Central memory CD8-positive, alpha-beta T cell (primary cell): ENCODE data around the gene DHCR7.
A peak's percentile ranks its signal among the peaks of the same experiment; 100 is the strongest.

Experiments used
- ATAC-seq: fragments of 150-1000 bp; cut with Tn5 transposase; replicated peaks from 2 replicates; pipeline ENCODE4 v1.10.0; 2022; ENCODE audit warnings: mild to moderate bottlenecking, moderate FRiP score, moderate number of reproducible peaks; ENCODE audit not compliant: poor library complexity, severe bottlenecking; ENCODE audit errors: extremely low read depth
- DNase-seq, 2 donors: peaks; one replicate each; pipeline ENCODE4 v3.0.0; 2021; ENCODE audit warnings: low spot score in 2 of 2
- H3K27ac Mint-ChIP-seq: one replicate; pipeline ENCODE4 v1.8.0; 2022; ENCODE audit warnings: low read depth, mild to moderate bottlenecking, moderate library complexity, mixed read lengths
- H3K27me3 Mint-ChIP-seq: one replicate; pipeline ENCODE4 v1.8.0; 2022; ENCODE audit warnings: mixed read lengths
- H3K36me3 Mint-ChIP-seq: one replicate; pipeline ENCODE4 v1.8.0; 2022; ENCODE audit warnings: mild to moderate bottlenecking, moderate library complexity, mixed read lengths; ENCODE audit not compliant: insufficient read depth
- H3K4me1 Mint-ChIP-seq: one replicate; pipeline ENCODE4 v1.8.0; 2022; ENCODE audit warnings: mixed read lengths
- H3K4me3 Mint-ChIP-seq: one replicate; pipeline ENCODE4 v1.8.0; 2022; ENCODE audit warnings: mild to moderate bottlenecking, moderate library complexity, mixed read lengths
- H3K9me3 Mint-ChIP-seq: one replicate; pipeline ENCODE4 v1.8.0; 2022; ENCODE audit warnings: mixed read lengths

DHCR7 gene

GRCh38 chr11:71474771-71475483, 26.7 kb upstream of the DHCR7 start:
- H3K4me1 Mint-ChIP-seq, result no peaks in the 10 kb centered on the region
- H3K4me3 Mint-ChIP-seq, result no peak overlapping the region
- no peaks in the 10 kb centered on the region for H3K9me3 Mint-ChIP-seq
- H3K36me3 Mint-ChIP-seq, result peaks cover 43% of the 10 kb centered on the region
- ATAC-seq (no peak), DNase-seq (no peak)
- H3K27me3 Mint-ChIP-seq, result no peaks in the 10 kb centered on the region
- peak overlapping the region; percentile 19 for H3K27ac Mint-ChIP-seq

- DNase-seq (no peak), ATAC-seq (no peak)
- Mint-ChIP-seq H3K4me1 (no peaks in the 10 kb centered on the region), H3K27me3 (no peaks in the 10 kb centered on the region), H3K9me3 (no peaks in the 10 kb centered on the region), H3K27ac (no peak overlapping the region), H3K36me3 (peaks cover 39% of the 10 kb centered on the region), H3K4me3 (no peak overlapping the region)
These were observed 26.1 kb upstream of the DHCR7 start for GRCh38 chr11:71474141-71474770.

- Mint-ChIP-seq H3K27ac (no peak overlapping the region), H3K9me3 (no peaks in the 10 kb centered on the region), H3K4me3 (no peak overlapping the region), H3K36me3 (peaks cover 41% of the 10 kb centered on the region), H3K4me1 (no peaks in the 10 kb centered on the region), H3K27me3 (no peaks in the 10 kb centered on the region)
- no peak for ATAC-seq
- no peak for DNase-seq
These were observed 25.5 kb upstream of the DHCR7 start for GRCh38 chr11:71473793-71474080.

- H3K4me1 Mint-ChIP-seq, result no peaks in the 10 kb centered on the region
- peaks cover 38% of the 10 kb centered on the region for H3K36me3 Mint-ChIP-seq
- no peak overlapping the region for H3K4me3 Mint-ChIP-seq
- no peak overlapping the region for H3K27ac Mint-ChIP-seq
- DNase-seq, result no peak
- H3K27me3 Mint-ChIP-seq, result no peaks in the 10 kb centered on the region
- H3K9me3 Mint-ChIP-seq, result no peaks in the 10 kb centered on the region
- no peak for ATAC-seq
These were observed 25.0 kb upstream of the DHCR7 start for GRCh38 chr11:71472941-71473792.

GRCh38 chr11:71472357-71472885, 24.2 kb upstream of the DHCR7 start:
- Mint-ChIP-seq H3K27ac (no peak overlapping the region), H3K27me3 (no peaks in the 10 kb centered on the region), H3K9me3 (no peaks in the 10 kb centered on the region), H3K36me3 (peaks cover 38% of the 10 kb centered on the region), H3K4me1 (no peaks in the 10 kb centered on the region), H3K4me3 (no peak overlapping the region)
- no peak for DNase-seq
- no peak for ATAC-seq

- no peak for DNase-seq
These were observed 22.8 kb upstream of the DHCR7 start for GRCh38 chr11:71470946-71471345.

GRCh38 chr11:71467164-71467563, 19.0 kb upstream of the DHCR7 start:
- ATAC-seq, result no peak
- no peaks in the 10 kb centered on the region for H3K27me3 Mint-ChIP-seq
- no peak overlapping the region for H3K27ac Mint-ChIP-seq
- peaks cover 26% of the 10 kb centered on the region for H3K36me3 Mint-ChIP-seq
- no peak overlapping the region for H3K4me3 Mint-ChIP-seq
- no peak for DNase-seq
- H3K9me3 Mint-ChIP-seq, result no peaks in the 10 kb centered on the region
- H3K4me1 Mint-ChIP-seq, result peaks cover 7% of the 10 kb centered on the region

More at GRCh38 chr11:71470946-71471345, 22.8 kb upstream of the DHCR7 start:
- no peak for ATAC-seq
- H3K36me3 Mint-ChIP-seq, result peaks cover 33% of the 10 kb centered on the region
- no peaks in the 10 kb centered on the region for H3K4me1 Mint-ChIP-seq
- H3K9me3 Mint-ChIP-seq, result no peaks in the 10 kb centered on the region
- H3K27ac Mint-ChIP-seq, result no peak overlapping the region
- H3K4me3 Mint-ChIP-seq, result no peak overlapping the region
- no peaks in the 10 kb centered on the region for H3K27me3 Mint-ChIP-seq

- peaks cover 7% of the 10 kb centered on the region for H3K4me1 Mint-ChIP-seq
- ATAC-seq, result no peak
- H3K27ac Mint-ChIP-seq, result no peak overlapping the region
- H3K9me3 Mint-ChIP-seq, result no peaks in the 10 kb centered on the region
- H3K27me3 Mint-ChIP-seq, result no peaks in the 10 kb centered on the region
- H3K36me3 Mint-ChIP-seq, result peaks cover 24% of the 10 kb centered on the region
- H3K4me3 Mint-ChIP-seq, result no peak overlapping the region
- no peak for DNase-seq
These were observed 18.2 kb upstream of the DHCR7 start for GRCh38 chr11:71466358-71466757.

GRCh38 chr11:71465054-71465453, 16.9 kb upstream of the DHCR7 start:
- Mint-ChIP-seq H3K4me3 (no peak overlapping the region), H3K27me3 (no peaks in the 10 kb centered on the region), H3K27ac (no peak overlapping the region), H3K36me3 (peaks cover 33% of the 10 kb centered on the region), H3K4me1 (peaks cover 14% of the 10 kb centered on the region), H3K9me3 (no peaks in the 10 kb centered on the region)
- no peak for DNase-seq
- ATAC-seq, result no peak

- ATAC-seq (no peak), DNase-seq (no peak)
- Mint-ChIP-seq H3K36me3 (peaks cover 35% of the 10 kb centered on the region), H3K4me1 (peaks cover 22% of the 10 kb centered on the region), H3K4me3 (no peak overlapping the region), H3K27ac (no peak overlapping the region), H3K27me3 (no peaks in the 10 kb centered on the region), H3K9me3 (no peaks in the 10 kb centered on the region)
These were observed 15.4 kb upstream of the DHCR7 start for GRCh38 chr11:71463331-71464211.

GRCh38 chr11:71462726-71463125, 14.5 kb upstream of the DHCR7 start:
- Mint-ChIP-seq H3K4me3 (no peak overlapping the region), H3K27ac (no peak overlapping the region), H3K4me1 (peaks cover 26% of the 10 kb centered on the region), H3K27me3 (no peaks in the 10 kb centered on the region), H3K36me3 (peaks cover 40% of the 10 kb centered on the region), H3K9me3 (no peaks in the 10 kb centered on the region)
- DNase-seq (no peak), ATAC-seq (no peak)

- no peaks in the 10 kb centered on the region for H3K9me3 Mint-ChIP-seq
- ATAC-seq (no peak), DNase-seq (no peak)
- no peak overlapping the region for H3K27ac Mint-ChIP-seq
- peaks cover 31% of the 10 kb centered on the region for H3K4me1 Mint-ChIP-seq
- H3K4me3 Mint-ChIP-seq, result no peak overlapping the region
- no peaks in the 10 kb centered on the region for H3K27me3 Mint-ChIP-seq
- peaks cover 44% of the 10 kb centered on the region for H3K36me3 Mint-ChIP-seq
These were observed 13.5 kb upstream of the DHCR7 start for GRCh38 chr11:71461696-71462095.
